Esophagus (tissue), 2 donors: ENCODE measurements around the gene NR1H3. TPM values are rescaled to one million over a fixed set of nuclear protein-coding genes. Genes with fewer than 3 reads are reported as not detected.

Experiments used
- H3K27ac ChIP-seq, 2 donors: one replicate each; pipeline ENCODE4 v1.5.1; 2013; ENCODE audit warnings: low read depth in 2 of 2, mild to moderate bottlenecking in 2 of 2, inconsistent platforms in 1 of 2, low read length in 1 of 2, moderate library complexity in 1 of 2
- H3K27me3 ChIP-seq, 2 donors: one replicate each; pipeline ENCODE4 v1.6.1; 2013; ENCODE audit warnings: low read length in 2 of 2, control low read depth in 1 of 2, mild to moderate bottlenecking in 1 of 2; ENCODE audit not compliant: insufficient read depth in 2 of 2, control insufficient read depth in 1 of 2
- H3K36me3 ChIP-seq, 2 donors: one replicate each; pipeline ENCODE4 v1.6.1; 2013; ENCODE audit warnings: low read length in 1 of 2; ENCODE audit not compliant: control insufficient read depth in 2 of 2, insufficient read depth in 2 of 2
- H3K4me1 ChIP-seq, 2 donors: one replicate each; pipeline ENCODE4 v1.6.1; 2013; ENCODE audit warnings: low read length in 1 of 2; ENCODE audit not compliant: control insufficient read depth in 2 of 2, insufficient read depth in 2 of 2
- H3K4me3 ChIP-seq, 2 donors: one replicate each; pipeline ENCODE4 v1.5.1; 2013; ENCODE audit warnings: low read length in 2 of 2, mild to moderate bottlenecking in 2 of 2, low read depth in 1 of 2, moderate library complexity in 1 of 2
- H3K9me3 ChIP-seq, 2 donors: one replicate each; pipeline ENCODE4 v1.6.1; 2013; ENCODE audit warnings: mild to moderate bottlenecking in 2 of 2, low read depth in 1 of 2, low read length in 1 of 2, moderate library complexity in 1 of 2; ENCODE audit not compliant: control insufficient read depth in 2 of 2, insufficient read depth in 1 of 2
- WGBS, 2 donors: extraction: QIAGEN DNeasy Blood & Tissue Kit; methylation state at CpG; one replicate each; pipeline ENCODE4 v1.1.7; 2013; 5-methylcytosine and 5-hydroxymethylcytosine counted together
- polyA plus RNA-seq, 2 donors: library from polyadenylated mRNA; stranded (reverse); fragments of 200-250 nt; gene quantifications; one replicate each; pipeline ENCODE4 v1.2.3, GENCODE V29; 2013
- donor health status: healthy with polysubstance abuse.
- donor health status: Bipolar disorder and iron deficiency.

Gene NR1H3
- polyA plus RNA-seq, 2 donors: 10.9 to 12.0 TPM

- Histone ChIP-seq H3K27ac (peak overlapping the region in 1 of 2 donors; percentile 8), H3K4me1 (peaks cover 3% of the 10 kb centered on the region in 2 donors), H3K9me3 (no peaks in the 10 kb centered on the region), H3K27me3 (no peaks in the 10 kb centered on the region), H3K36me3 (peaks cover 26 to 41% of the 10 kb centered on the region in 2 donors), H3K4me3 (no peak overlapping the region)
- WGBS, 2 donors: 81 to 83% methylated on average over 21 of the region's 21 CpGs
Observed at GRCh38 chr11:47242596-47243192, 15.1 kb upstream of the NR1H3 start.

DNA sequence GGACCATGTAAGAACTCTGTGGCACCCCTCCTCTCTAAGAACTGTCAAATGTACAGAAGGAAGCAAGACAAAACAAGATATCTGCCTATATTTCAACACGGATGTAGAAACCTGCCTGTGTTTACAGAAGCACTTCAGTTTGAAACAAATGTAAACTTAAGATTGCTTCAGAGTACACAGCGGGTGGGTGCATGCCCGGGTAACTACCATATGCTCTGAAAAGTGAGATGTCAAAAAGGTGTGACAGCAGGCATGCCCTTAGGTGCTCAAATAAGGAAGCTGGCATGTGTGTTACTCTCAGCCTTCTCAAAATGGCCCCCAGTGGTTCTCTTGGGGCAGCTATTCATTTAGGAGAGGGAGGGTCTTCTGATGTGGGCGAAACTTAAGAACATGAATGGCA lies 14.3 kb upstream of the NR1H3 start:
- Histone ChIP-seq H3K4me1 (peaks cover 6 to 8% of the 10 kb centered on the region in 2 donors), H3K4me3 (no peak overlapping the region), H3K36me3 (peaks cover 23 to 41% of the 10 kb centered on the region in 2 donors), H3K9me3 (no peaks in the 10 kb centered on the region), H3K27me3 (no peaks in the 10 kb centered on the region), H3K27ac (no peak overlapping the region)
- WGBS, 2 donors: 52 to 58% methylated on average over 4 of the region's 4 CpGs

GRCh38 chr11:47244448-47245350 lies 13.1 kb upstream of the NR1H3 start:
- peaks cover 14 to 31% of the 10 kb centered on the region in 2 donors for H3K36me3 ChIP-seq
- no peak overlapping the region for H3K4me3 ChIP-seq
- H3K27me3 ChIP-seq: no peaks in the 10 kb centered on the region
- 89 to 93% methylated on average over 23 of the region's 23 CpGs for WGBS, 2 donors
- H3K9me3 ChIP-seq: no peaks in the 10 kb centered on the region
- H3K27ac ChIP-seq: no peak overlapping the region
- H3K4me1 ChIP-seq: peaks cover 6 to 14% of the 10 kb centered on the region in 2 donors

DNA sequence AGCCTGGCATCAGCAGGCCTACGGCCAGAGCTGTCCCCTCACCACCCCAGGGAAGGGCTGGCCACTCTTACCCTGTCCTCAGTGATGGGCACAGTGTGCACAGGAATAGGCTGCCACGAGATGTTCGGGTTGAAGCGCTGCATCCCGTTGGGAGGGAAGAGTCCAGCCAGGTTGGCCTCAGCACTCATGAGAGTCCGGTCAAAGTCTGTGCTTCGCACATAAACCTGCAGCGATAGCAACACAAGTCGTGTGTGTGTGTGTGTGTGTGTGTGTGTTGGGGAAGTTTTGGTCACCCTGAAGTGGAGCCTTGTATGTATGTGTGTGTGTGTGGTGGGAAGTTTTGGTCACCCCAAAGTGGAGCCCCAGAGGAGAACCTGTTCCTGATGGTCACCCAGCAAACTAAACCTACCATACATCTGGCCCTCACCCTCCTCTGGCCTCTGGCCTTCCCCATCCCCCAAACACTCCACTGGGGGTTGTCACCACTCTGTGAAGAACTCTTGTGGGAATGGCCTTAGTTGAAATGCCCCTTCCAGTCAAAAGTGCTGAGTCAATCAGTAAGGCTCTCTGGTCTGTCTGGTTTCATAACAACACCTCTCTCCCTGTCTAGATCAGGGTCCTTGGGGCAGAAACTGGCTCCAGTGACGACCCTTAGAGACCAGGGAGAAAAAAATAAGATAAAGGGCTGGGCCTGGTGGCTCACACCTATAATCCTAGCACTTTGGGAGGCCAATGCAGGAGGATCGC lies 12.0 kb upstream of the NR1H3 start:
- peaks cover 14 to 26% of the 10 kb centered on the region in 2 donors for H3K36me3 ChIP-seq
- no peaks in the 10 kb centered on the region for H3K27me3 ChIP-seq
- no peak overlapping the region for H3K4me3 ChIP-seq
- WGBS, 2 donors: 84 to 87% methylated on average over 11 of the region's 11 CpGs
- no peak overlapping the region for H3K27ac ChIP-seq
- peaks cover 6 to 14% of the 10 kb centered on the region in 2 donors for H3K4me1 ChIP-seq
- H3K9me3 ChIP-seq: no peaks in the 10 kb centered on the region

GRCh38 chr11:47247502-47247901 lies 10.3 kb upstream of the NR1H3 start:
- peaks cover 6 to 14% of the 10 kb centered on the region in 2 donors for H3K4me1 ChIP-seq
- peaks cover 6 to 17% of the 10 kb centered on the region in 2 donors for H3K36me3 ChIP-seq
- no peak overlapping the region for H3K4me3 ChIP-seq
- no peaks in the 10 kb centered on the region for H3K27me3 ChIP-seq
- no peak overlapping the region for H3K27ac ChIP-seq
- no peaks in the 10 kb centered on the region for H3K9me3 ChIP-seq
- 75 to 95% methylated on average over 5 of the region's 5 CpGs for WGBS, 2 donors

- WGBS, 2 donors: 0 to 1% methylated on average over 7 of the region's 7 CpGs
- Histone ChIP-seq H3K9me3 (no peaks in the 10 kb centered on the region), H3K4me3 (peak overlapping the region; percentile 79 to 89), H3K27ac (peak overlapping the region; percentile 76 to 87), H3K27me3 (no peaks in the 10 kb centered on the region), H3K36me3 (peaks cover 0 to 11% of the 10 kb centered on the region in 2 donors), H3K4me1 (peaks cover 6 to 14% of the 10 kb centered on the region in 2 donors)
Observed at GRCh38 chr11:47248304-47248663, 9.5 kb upstream of the NR1H3 start.

GRCh38 chr11:47248664-47249377 lies 9.0 kb upstream of the NR1H3 start, which contains the start of gene ACP2:
ACP2 (minus strand) TSS chr11:47248814; CDS start chr11:47248789, 25 bp downstream.
- Histone ChIP-seq H3K9me3 (no peaks in the 10 kb centered on the region), H3K4me3 (peak within 1 kb of the TSS; percentile 79 to 89), H3K36me3 (peaks cover 0 to 11% of the 10 kb centered on the region in 2 donors), H3K27me3 (no peaks in the 10 kb centered on the region), H3K4me1 (peaks cover 6 to 14% of the 10 kb centered on the region in 2 donors), H3K27ac (peak within 1 kb of the TSS; percentile 76 to 87)
- WGBS, 2 donors: 0% methylated on average over 45 of the region's 45 CpGs

- Histone ChIP-seq H3K4me1 (peaks cover 6 to 14% of the 10 kb centered on the region in 2 donors), H3K27ac (peak overlapping the region in 1 of 2 donors; percentile 87), H3K4me3 (peak overlapping the region; percentile 79 to 89), H3K36me3 (peaks cover 0 to 11% of the 10 kb centered on the region in 2 donors), H3K9me3 (no peaks in the 10 kb centered on the region), H3K27me3 (no peaks in the 10 kb centered on the region)
- 50 to 52% methylated on average over 3 of the region's 3 CpGs for WGBS, 2 donors
Observed at GRCh38 chr11:47249378-47249715, 8.4 kb upstream of the NR1H3 start.

DNA sequence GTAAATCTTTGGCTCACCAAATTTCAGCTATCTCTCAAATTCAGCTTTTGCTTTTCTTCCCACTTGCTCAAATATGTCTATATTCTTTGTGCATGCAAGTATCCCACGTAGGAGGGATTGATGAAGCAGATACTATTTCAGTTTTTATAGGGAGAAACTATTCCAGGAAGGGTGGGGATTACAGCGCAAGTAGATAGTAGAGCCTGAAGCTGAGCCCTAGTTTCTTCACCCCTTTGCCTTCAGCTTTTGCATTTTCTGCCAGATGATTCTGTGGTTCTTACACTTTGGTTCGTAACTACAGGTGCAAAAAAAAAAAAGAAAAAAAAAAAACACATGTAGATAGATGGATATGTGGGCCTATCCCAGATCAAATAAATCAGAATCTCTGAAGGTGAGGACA lies 6.0 kb upstream of the NR1H3 start:
- no peak overlapping the region for H3K27ac ChIP-seq
- peaks cover 6 to 14% of the 10 kb centered on the region in 2 donors for H3K4me1 ChIP-seq
- no peaks in the 10 kb centered on the region for H3K9me3 ChIP-seq
- H3K4me3 ChIP-seq: no peak overlapping the region
- H3K36me3 ChIP-seq: no peaks in the 10 kb centered on the region
- 88 to 89% methylated on average over 3 of the region's 3 CpGs for WGBS, 2 donors
- H3K27me3 ChIP-seq: no peaks in the 10 kb centered on the region
